OCI-LY1 (cell line): ENCODE measurements around the gene TTC23L.

ENCODE experiments used
- H2AFZ ChIP-seq: fragments of 200-600 bp; sonication (generic), shearing (Covaris generic); 2 replicates; pipeline ENCODE4 v1.6.0; 2014; ENCODE audit warnings: antibody characterized with exemption, mild to moderate bottlenecking, low read length
- H3F3A ChIP-seq: fragments of 200-600 bp; sonication (generic), shearing (Covaris generic); 2 replicates; pipeline ENCODE4 v1.6.0; 2014; ENCODE audit warnings: mild to moderate bottlenecking, antibody characterized with exemption, low read length, moderate library complexity; ENCODE audit not compliant: insufficient read depth
- H3K27ac ChIP-seq: fragments of 200-600 bp; sonication (generic); 2 replicates; pipeline ENCODE4 v1.5.1; 2014; ENCODE audit warnings: low read length, mixed run types, mild to moderate bottlenecking, low read depth; ENCODE audit not compliant: poor library complexity, severe bottlenecking
- H3K27me3 ChIP-seq: fragments of 200-600 bp; sonication (generic); 2 replicates; pipeline ENCODE4 v1.6.0; 2014; ENCODE audit warnings: antibody characterized with exemption, mild to moderate bottlenecking, low read length, moderate library complexity; ENCODE audit not compliant: insufficient read depth
- H3K36me3 ChIP-seq: fragments of 200-600 bp; sonication (generic); 2 replicates; pipeline ENCODE4 v1.6.1; 2014; ENCODE audit warnings: mild to moderate bottlenecking, antibody characterized with exemption, low read length, moderate library complexity, mixed read lengths; ENCODE audit not compliant: insufficient read depth
- H3K4me1 ChIP-seq: fragments of 200-600 bp; sonication (generic); 2 replicates; pipeline ENCODE4 v1.5.1; 2014; ENCODE audit warnings: mild to moderate bottlenecking, low read length, moderate library complexity; ENCODE audit not compliant: insufficient read depth, severe bottlenecking
- H3K4me2 ChIP-seq: fragments of 200-600 bp; sonication (generic), shearing (Covaris generic); 2 replicates; pipeline ENCODE4 v1.6.1; 2014; ENCODE audit warnings: low read length
- H3K4me3 ChIP-seq: fragments of 200-600 bp; sonication (generic); 2 replicates; pipeline ENCODE4 v1.5.1; 2014; ENCODE audit warnings: low read length, low read depth, mild to moderate bottlenecking, mixed read lengths; ENCODE audit not compliant: poor library complexity, severe bottlenecking
- H3K79me2 ChIP-seq: fragments of 200-600 bp; shearing (Covaris generic); 2 replicates; pipeline ENCODE4 v1.6.1; 2016; ENCODE audit warnings: mixed run types, low read length, mixed read lengths; ENCODE audit not compliant: insufficient read depth
- H3K9ac ChIP-seq: fragments of 200-600 bp; sonication (generic), shearing (Covaris generic); 2 replicates; pipeline ENCODE4 v1.6.1; 2014; ENCODE audit warnings: mild to moderate bottlenecking, low read length, mixed read lengths
- H3K9me2 ChIP-seq: fragments of 200-600 bp; sonication (generic), shearing (Covaris generic); 2 replicates; pipeline ENCODE4 v1.6.1; 2014; ENCODE audit warnings: low read depth, mild to moderate bottlenecking, low read length, mixed read lengths
- H3K9me3 ChIP-seq: fragments of 200-600 bp; shearing (Covaris generic); 2 replicates; pipeline ENCODE4 v1.6.1; 2014; ENCODE audit warnings: low read length, mixed read lengths
- H4K20me1 ChIP-seq: fragments of 200-600 bp; sonication (generic), shearing (Covaris generic); 2 replicates; pipeline ENCODE4 v1.6.0; 2016; ENCODE audit warnings: mild to moderate bottlenecking, low read length; ENCODE audit not compliant: insufficient read depth
- CTCF ChIP-seq: fragments of 200-600 bp; sonication (generic), shearing (Covaris generic); IDR thresholded peaks from 2 replicates; pipeline ENCODE4 v1.5.1; 2017; ENCODE audit warnings: mild to moderate bottlenecking, antibody characterized with exemption, low read length, moderate library complexity, mixed read lengths
- EZH2 ChIP-seq: fragments of 200-600 bp; sonication (generic), shearing (Covaris generic); IDR thresholded peaks from 2 replicates; pipeline ENCODE4 v1.8.0; 2017; ENCODE audit warnings: borderline replicate concordance, mixed run types, mild to moderate bottlenecking, antibody characterized with exemption, low read length, moderate library complexity, mixed read lengths

TTC23L gene

GRCh38 chr5:34838785-34839714 is at the start of gene TTC23L:
TSS of gene TTC23L (plus strand) at chr5:34839164. CDS start at chr5:34840672, 1,508 bp downstream.
- H3K27me3 ChIP-seq, result no peaks in the 10 kb centered on the region; the same call in 1 of the 2 replicates
- no peaks in the 10 kb centered on the region for H3K9me3 ChIP-seq
- no peaks in the 10 kb centered on the region for H3K79me2 ChIP-seq
- H3K9ac ChIP-seq, result peak within 1 kb of the TSS; percentile 27; the same call in 1 of the 2 replicates
- H3K4me2 ChIP-seq, result peak within 1 kb of the TSS; percentile 60
- H3F3A ChIP-seq, result no peaks in the 10 kb centered on the region
- H3K27ac ChIP-seq, result no peak within 1 kb of the TSS
- no peaks in the 10 kb centered on the region for H3K9me2 ChIP-seq
- H3K36me3 ChIP-seq, result no peaks in the 10 kb centered on the region
- H3K4me1 ChIP-seq, result no peaks in the 10 kb centered on the region
- no peaks in the 10 kb centered on the region for H4K20me1 ChIP-seq
- no peak for TF ChIP-seq CTCF
- TF ChIP-seq EZH2, result no peak
- peak within 1 kb of the TSS; percentile 53 for H3K4me3 ChIP-seq
- no peak within 1 kb of the TSS for H2AFZ ChIP-seq

- H3K4me2 ChIP-seq, result no peak overlapping the region
- H3K9me3 ChIP-seq, result no peaks in the 10 kb centered on the region
- H2AFZ ChIP-seq, result no peak overlapping the region
- TF ChIP-seq EZH2, result no peak
- no peak for TF ChIP-seq CTCF
- H3K79me2 ChIP-seq, result no peaks in the 10 kb centered on the region
- H3K9ac ChIP-seq, result no peak overlapping the region
- no peak overlapping the region for H3K4me3 ChIP-seq
- no peaks in the 10 kb centered on the region for H3K4me1 ChIP-seq
- H3K36me3 ChIP-seq, result no peaks in the 10 kb centered on the region
- H3K27ac ChIP-seq, result no peak overlapping the region
- H3F3A ChIP-seq, result no peaks in the 10 kb centered on the region
- no peaks in the 10 kb centered on the region for H4K20me1 ChIP-seq
- H3K27me3 ChIP-seq, result no peaks in the 10 kb centered on the region
- no peaks in the 10 kb centered on the region for H3K9me2 ChIP-seq
These were observed 49.3 kb upstream of the TTC23L start for GRCh38 chr5:34789639-34790038.

GRCh38 chr5:34790069-34790468 is 48.9 kb upstream of the TTC23L start:
- H3K27me3 ChIP-seq, result no peaks in the 10 kb centered on the region
- H3K9me2 ChIP-seq, result no peaks in the 10 kb centered on the region
- no peaks in the 10 kb centered on the region for H3K79me2 ChIP-seq
- H2AFZ ChIP-seq, result no peak overlapping the region
- no peaks in the 10 kb centered on the region for H3K36me3 ChIP-seq
- H4K20me1 ChIP-seq, result no peaks in the 10 kb centered on the region
- no peak overlapping the region for H3K9ac ChIP-seq
- H3K4me1 ChIP-seq, result no peaks in the 10 kb centered on the region
- no peaks in the 10 kb centered on the region for H3F3A ChIP-seq
- no peak overlapping the region for H3K4me3 ChIP-seq
- H3K4me2 ChIP-seq, result no peak overlapping the region
- TF ChIP-seq EZH2, result no peak
- no peak for TF ChIP-seq CTCF
- H3K27ac ChIP-seq, result no peak overlapping the region
- H3K9me3 ChIP-seq, result no peaks in the 10 kb centered on the region
